SU-DHL-6 (cell line): ENCODE data around the gene PLEKHJ1.

Experiments
- H2AFZ ChIP-seq: fragments of 200-600 bp; sonication (generic); 2 replicates; pipeline ENCODE4 v1.6.1; 2014; ENCODE audit warnings: low read depth, mild to moderate bottlenecking, moderate library complexity, mixed read lengths, antibody characterized with exemption, low read length; ENCODE audit not compliant: severe bottlenecking
- H3F3A ChIP-seq: fragments of 200-600 bp; shearing (Covaris generic); 2 replicates; pipeline ENCODE4 v1.6.0; 2016; ENCODE audit warnings: antibody characterized with exemption, mild to moderate bottlenecking; ENCODE audit not compliant: insufficient read depth
- H3K27ac ChIP-seq: fragments of 200-600 bp; sonication (generic); 2 replicates; pipeline ENCODE4 v1.5.1; 2016; ENCODE audit warnings: low read depth, mild to moderate bottlenecking, low read length, moderate library complexity, mixed read lengths
- H3K27me3 ChIP-seq: fragments of 200-600 bp; sonication (generic), shearing (Covaris generic); 2 replicates; pipeline ENCODE4 v1.6.0; 2014; ENCODE audit warnings: mild to moderate bottlenecking, low read length
- H3K36me3 ChIP-seq: fragments of 200-600 bp; sonication (generic); 2 replicates; pipeline ENCODE4 v1.6.1; 2014; ENCODE audit warnings: mild to moderate bottlenecking, low read length, mixed read lengths
- H3K4me2 ChIP-seq: fragments of 300-600, 200-600 bp; shearing (Covaris generic), sonication (generic); 2 replicates; pipeline ENCODE4 v1.6.0; 2014; ENCODE audit warnings: low read length, low read depth, mild to moderate bottlenecking; ENCODE audit not compliant: poor library complexity, severe bottlenecking
- H3K4me3 ChIP-seq: fragments of 200-600 bp; sonication (generic); 2 replicates; pipeline ENCODE4 v1.5.1; 2014; ENCODE audit warnings: antibody characterized with exemption, low read length, mild to moderate bottlenecking, mixed read lengths; ENCODE audit not compliant: insufficient read depth, poor library complexity, severe bottlenecking
- H3K79me2 ChIP-seq: fragments of 200-600 bp; sonication (generic); 2 replicates; pipeline ENCODE4 v1.6.1; 2014; ENCODE audit warnings: mild to moderate bottlenecking, low read length, moderate library complexity; ENCODE audit not compliant: insufficient read depth
- H3K9ac ChIP-seq: fragments of 200-600 bp; sonication (generic); 2 replicates; pipeline ENCODE4 v1.7.0; 2014; ENCODE audit warnings: mild to moderate bottlenecking, low read length
- H3K9me2 ChIP-seq: fragments of 200-600 bp; sonication (generic); replicated peaks from 2 replicates; pipeline ENCODE4 v1.6.1; 2014; ENCODE audit warnings: low read length; ENCODE audit not compliant: insufficient read depth
- H3K9me3 ChIP-seq: fragments of 200-600 bp; sonication (generic); 2 replicates; pipeline ENCODE4 v1.6.1; 2014; ENCODE audit warnings: low read length, mixed read lengths; ENCODE audit not compliant: insufficient read depth
- H4K20me1 ChIP-seq: fragments of 200-600 bp; sonication (generic); 2 replicates; pipeline ENCODE4 v1.6.1; 2014; ENCODE audit warnings: low read depth, mild to moderate bottlenecking, antibody characterized with exemption, low read length, moderate library complexity, mixed read lengths
- CTCF ChIP-seq: fragments of 200-600 bp; sonication (generic); IDR thresholded peaks from one replicate; pipeline ENCODE4 v1.5.1; 2017; ENCODE audit warnings: antibody characterized with exemption, mild to moderate bottlenecking, low read length, moderate library complexity; ENCODE audit not compliant: insufficient read depth, poor library complexity, severe bottlenecking
- EZH2phosphoT487 ChIP-seq: fragments of 200-600 bp; sonication (generic), shearing (Covaris generic); conservative IDR thresholded peaks from 2 replicates; pipeline ENCODE4 v1.6.1; 2018; ENCODE audit warnings: mild to moderate bottlenecking, antibody characterized with exemption, low read length, moderate library complexity, mixed read lengths

Gene PLEKHJ1

GRCh38 chr19:2251106-2252054 lies 15.3 kb upstream of the PLEKHJ1 start:
- Histone ChIP-seq H3K4me2 (no peak overlapping the region), H4K20me1 (no peaks in the 10 kb centered on the region)

GRCh38 chr19:2250766-2251105 lies 14.6 kb upstream of the PLEKHJ1 start:
- TF ChIP-seq EZH2phosphoT487 (no peak), CTCF (no peak)
- Histone ChIP-seq H3K79me2 (no peaks in the 10 kb centered on the region), H3K4me2 (no peak overlapping the region), H3K9me2 (no peaks in the 10 kb centered on the region), H3K27me3 (no peaks in the 10 kb centered on the region), H3K9ac (no peak overlapping the region), H3F3A (peaks cover 25% of the 10 kb centered on the region), H3K36me3 (no peaks in the 10 kb centered on the region), H3K9me3 (no peaks in the 10 kb centered on the region), H3K27ac (no peak overlapping the region), H4K20me1 (no peaks in the 10 kb centered on the region), H2AFZ (no peak overlapping the region), H3K4me3 (no peak overlapping the region)

More at GRCh38 chr19:2251106-2252054, 15.3 kb upstream of the PLEKHJ1 start:
- no peak overlapping the region for H3K9ac ChIP-seq
- no peaks in the 10 kb centered on the region for H3K9me2 ChIP-seq
- H3K9me3 ChIP-seq: no peaks in the 10 kb centered on the region
- no peaks in the 10 kb centered on the region for H3K27me3 ChIP-seq
- H3K27ac ChIP-seq: no peak overlapping the region
- H3K4me3 ChIP-seq: no peak overlapping the region
- TF ChIP-seq CTCF (no peak), EZH2phosphoT487 (no peak)
- no peaks in the 10 kb centered on the region for H3K36me3 ChIP-seq
- no peak overlapping the region for H2AFZ ChIP-seq
- H3F3A ChIP-seq: peaks cover 31% of the 10 kb centered on the region
- H3K79me2 ChIP-seq: no peaks in the 10 kb centered on the region

GRCh38 chr19:2249880-2250765 lies 14.0 kb upstream of the PLEKHJ1 start:
- H3K27me3 ChIP-seq: no peaks in the 10 kb centered on the region
- no peaks in the 10 kb centered on the region for H3K9me3 ChIP-seq
- H3K9ac ChIP-seq: no peak overlapping the region
- no peaks in the 10 kb centered on the region for H3K9me2 ChIP-seq
- H3K36me3 ChIP-seq: no peaks in the 10 kb centered on the region
- H4K20me1 ChIP-seq: no peaks in the 10 kb centered on the region
- H3K79me2 ChIP-seq: no peaks in the 10 kb centered on the region
- H3F3A ChIP-seq: 0 out of 2 replicates have a peak, but pooled peaks cover 19% of the 10 kb centered on the region
- TF ChIP-seq CTCF (no peak), EZH2phosphoT487 (no peak)
- H3K4me2 ChIP-seq: no peak overlapping the region
- no peak overlapping the region for H3K4me3 ChIP-seq
- H3K27ac ChIP-seq: no peak overlapping the region
- no peak overlapping the region for H2AFZ ChIP-seq
